ENCODE measurements around the gene SUFU. TPM values are rescaled to one million over a fixed set of nuclear protein-coding genes. Genes with fewer than 3 reads are reported as not detected.

SUFU gene
- total and polyA plus RNA-seq, 2 of the 13 experiments (the other 11 are each of a cell fraction or from before 2014, with no cell fraction given), result 2.9 to 5.5 TPM

- TF ChIP-seq ZNF318 (CRISPR knock-in tag; IDR thresholded peaks at IDR 0.05), result peak; percentile 95; the same call in 1 of the 2 replicates
- TF ChIP-seq PATZ1 (CRISPR knock-in tag; IDR thresholded peaks at IDR 0.05), result peak; percentile 60
- no peak for TF ChIP-seq TIGD3 (CRISPR knock-in tag; IDR thresholded peaks at IDR 0.05; ENCODE audit: borderline replicate concordance)
- no peak for TF ChIP-seq KDM1A (CRISPR knock-in tag; IDR thresholded peaks at IDR 0.05)
- TF ChIP-seq SUZ12 (IDR thresholded peaks at IDR 0.05; ENCODE audit: low read depth, low read length), result no peak
- no peak for TF ChIP-seq SNAPC4 (CRISPR knock-in tag; IDR thresholded peaks at IDR 0.05)
- no peak; the same call in 1 of the 2 replicates for TF ChIP-seq CEBPG (CRISPR knock-in tag; IDR thresholded peaks at IDR 0.05)
- TF ChIP-seq GABPA (IDR thresholded peaks at IDR 0.05; ENCODE audit: low read depth, low read length), result no peak
- TF ChIP-seq GABPA (CRISPR knock-in tag; IDR thresholded peaks at IDR 0.05; ENCODE audit: low read depth), result no peak
- peak; percentile 92 for TF ChIP-seq ZNF30 (CRISPR knock-in tag; IDR thresholded peaks at IDR 0.05)
These were observed 141.0 kb downstream of the SUFU start (continued) for GRCh38 chr10:102644646-102645387.

Data from HepG2 (cell line).